ENCODE results near the gene HSD17B2. TPM values are rescaled to one million over a fixed set of nuclear protein-coding genes. Genes with fewer than 3 reads are reported as not detected.

Gene HSD17B2
- total and polyA plus RNA-seq, 2 of the 4 experiments (the other 2 are of a cell fraction), result 0.12 to 0.18 TPM

DNA sequence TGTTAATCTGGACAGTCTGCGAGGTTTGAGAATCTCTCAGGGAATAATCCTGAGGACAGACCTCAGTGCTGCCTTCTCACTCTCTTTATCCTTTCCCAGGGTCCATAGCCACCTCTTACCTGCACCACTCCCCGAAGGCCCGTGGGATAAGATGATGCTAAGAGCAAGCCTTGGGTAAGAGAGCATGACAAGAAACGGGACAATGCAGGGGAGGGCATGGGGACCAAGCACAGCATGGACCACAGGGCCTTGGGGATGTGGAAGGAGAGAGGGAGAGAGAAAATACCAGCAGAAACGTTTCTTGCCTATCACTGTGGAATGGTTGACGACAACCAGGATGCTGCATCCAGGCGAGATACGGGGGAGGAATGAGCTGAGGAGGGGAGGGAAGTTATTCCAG is 15.5 kb upstream of the HSD17B2 start:
- no peaks in the 10 kb centered on the region for H4K20me1 ChIP-seq (ENCODE audit: insufficient read depth, low read length)
- no peak overlapping the region for H3K14ac ChIP-seq (replicated peaks; ENCODE audit: low read depth, low read length)
- no peak overlapping the region for H4K91ac ChIP-seq (ENCODE audit: insufficient read depth, low read depth, low read length)
- no peaks in the 10 kb centered on the region for H3K9me1 ChIP-seq (ENCODE audit: insufficient read depth, low read length)
- no peak overlapping the region for H2AK5ac ChIP-seq (ENCODE audit: low read depth, low read length)
- 43% methylated on average over 6 of the region's 8 CpGs; no CpG with 5 or more reads in 1 of the 2 experiments for WGBS, 2 experiments (ENCODE audit: extremely low coverage in 2 of 2, insufficient read length in 1 of 2)
- POLR2A ChIA-PET (ENCODE audit: unreplicated experiment), result no interaction called here
- no peak overlapping the region for H2AFZ ChIP-seq (replicated peaks; ENCODE audit: low read length, poor library complexity)
- dilution Hi-C loops (cut with HindIII; ENCODE audit: low sequenced_read_pairs, unreplicated experiment), result no loop called here
- H3K9ac ChIP-seq (ENCODE audit: low read depth, low read length), result no peak overlapping the region
- in situ Hi-C loops (cut with MboI; ENCODE audit: low sequenced_read_pairs), result no loop called here
- H3K36me3 ChIP-seq (ENCODE audit: control insufficient read depth, insufficient read depth, low read length), result no peaks in the 10 kb centered on the region
- no peak overlapping the region for H3K4ac ChIP-seq (ENCODE audit: low read depth, low read length)
- no TSS peak for BruUV-seq (replicated peaks)
- ATAC-seq (ENCODE audit: low read depth) (no peak), DNase-seq (no peak)
- no peak overlapping the region for H4K5ac ChIP-seq (ENCODE audit: low read depth, low read length)
- H4K8ac ChIP-seq (ENCODE audit: low read depth in 2 of 2, low read length in 2 of 2), result no peak overlapping the region
- no peak overlapping the region for H2AK9ac ChIP-seq (replicated peaks; ENCODE audit: low read depth, low read length, poor library complexity)
- H3K27me3 ChIP-seq (ENCODE audit: control insufficient read depth, insufficient read depth, low read length), result peaks cover 12% of the 10 kb centered on the region
- no peaks in the 10 kb centered on the region for H3K4me1 ChIP-seq (ENCODE audit: control insufficient read depth, insufficient read depth, low read length)
- CTCF ChIA-PET, result no interaction called here
- intact Hi-C loops (cut with micrococcal nuclease), result no loop called here
- H3K9me3 ChIP-seq (ENCODE audit: control insufficient read depth, insufficient read depth, low read length), result no peaks in the 10 kb centered on the region
- H2BK15ac ChIP-seq (ENCODE audit: low read depth, low read length), result no peak overlapping the region
- no peak overlapping the region for H3K4me3 ChIP-seq (ENCODE audit: insufficient read depth, low read depth, low read length)
- no peak overlapping the region for H3K4me2 ChIP-seq (ENCODE audit: low read depth, low read length)
- no peak overlapping the region for H3K18ac ChIP-seq (ENCODE audit: low read depth, low read length)
- H3K23ac ChIP-seq (ENCODE audit: low read depth, low read length), result no peak overlapping the region
- H3K27ac ChIP-seq (ENCODE audit: insufficient read depth, low read length), result no peak overlapping the region
- no peaks in the 10 kb centered on the region for H3K79me1 ChIP-seq (ENCODE audit: low read depth in 1 of 2, low read length in 2 of 2)
- H2BK20ac ChIP-seq (ENCODE audit: low read depth, low read length), result no peak overlapping the region
- H2BK120ac ChIP-seq (ENCODE audit: low read depth, low read length), result no peak overlapping the region
- TF ChIP-seq RAD21 (IDR thresholded peaks at IDR 0.05; ENCODE audit: low read length), result no peak
- no peak for TF ChIP-seq MAZ (IDR thresholded peaks at IDR 0.05; ENCODE audit: borderline replicate concordance, low read depth, low read length)
- TF ChIP-seq SMC3 (IDR thresholded peaks at IDR 0.05; ENCODE audit: low read depth, low read length), result no peak
- no peak for TF ChIP-seq MAFK (IDR thresholded peaks at IDR 0.05; ENCODE audit: low read depth, low read length)
- TF ChIP-seq POLR2A (IDR thresholded peaks at IDR 0.05; ENCODE audit: low read depth, low read length), result no peak
- TF ChIP-seq RCOR1 (IDR thresholded peaks at IDR 0.05; ENCODE audit: insufficient replicate concordance, low read length), result no peak
- TF ChIP-seq BHLHE40 (IDR thresholded peaks at IDR 0.05; ENCODE audit: low read depth, low read length), result no peak
- no peak for TF ChIP-seq NFE2L2 (IDR thresholded peaks at IDR 0.05; ENCODE audit: low read depth, low read length)
- TF ChIP-seq, protein P1, sequence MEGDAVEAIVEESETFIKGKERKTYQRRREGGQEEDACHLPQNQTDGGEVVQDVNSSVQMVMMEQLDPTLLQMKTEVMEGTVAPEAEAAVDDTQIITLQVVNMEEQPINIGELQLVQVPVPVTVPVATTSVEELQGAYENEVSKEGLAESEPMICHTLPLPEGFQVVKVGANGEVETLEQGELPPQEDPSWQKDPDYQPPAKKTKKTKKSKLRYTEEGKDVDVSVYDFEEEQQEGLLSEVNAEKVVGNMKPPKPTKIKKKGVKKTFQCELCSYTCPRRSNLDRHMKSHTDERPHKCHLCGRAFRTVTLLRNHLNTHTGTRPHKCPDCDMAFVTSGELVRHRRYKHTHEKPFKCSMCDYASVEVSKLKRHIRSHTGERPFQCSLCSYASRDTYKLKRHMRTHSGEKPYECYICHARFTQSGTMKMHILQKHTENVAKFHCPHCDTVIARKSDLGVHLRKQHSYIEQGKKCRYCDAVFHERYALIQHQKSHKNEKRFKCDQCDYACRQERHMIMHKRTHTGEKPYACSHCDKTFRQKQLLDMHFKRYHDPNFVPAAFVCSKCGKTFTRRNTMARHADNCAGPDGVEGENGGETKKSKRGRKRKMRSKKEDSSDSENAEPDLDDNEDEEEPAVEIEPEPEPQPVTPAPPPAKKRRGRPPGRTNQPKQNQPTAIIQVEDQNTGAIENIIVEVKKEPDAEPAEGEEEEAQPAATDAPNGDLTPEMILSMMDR (conservative IDR thresholded peaks at IDR 0.05; ENCODE audit: low read depth, low read length), result no peak
- no peak for TF ChIP-seq MXI1 (IDR thresholded peaks at IDR 0.05; ENCODE audit: borderline replicate concordance, low read depth, low read length)
- TF ChIP-seq, protein P2, sequence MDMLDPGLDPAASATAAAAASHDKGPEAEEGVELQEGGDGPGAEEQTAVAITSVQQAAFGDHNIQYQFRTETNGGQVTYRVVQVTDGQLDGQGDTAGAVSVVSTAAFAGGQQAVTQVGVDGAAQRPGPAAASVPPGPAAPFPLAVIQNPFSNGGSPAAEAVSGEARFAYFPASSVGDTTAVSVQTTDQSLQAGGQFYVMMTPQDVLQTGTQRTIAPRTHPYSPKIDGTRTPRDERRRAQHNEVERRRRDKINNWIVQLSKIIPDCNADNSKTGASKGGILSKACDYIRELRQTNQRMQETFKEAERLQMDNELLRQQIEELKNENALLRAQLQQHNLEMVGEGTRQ (IDR thresholded peaks at IDR 0.05; ENCODE audit: low read depth, low read length), result no peak
- TF ChIP-seq CEBPB (IDR thresholded peaks at IDR 0.05; ENCODE audit: low read depth, low read length), result no peak
- no peak for TF ChIP-seq RFX5 (IDR thresholded peaks at IDR 0.05; ENCODE audit: low read depth, low read length)
- TF ChIP-seq, protein P3, sequence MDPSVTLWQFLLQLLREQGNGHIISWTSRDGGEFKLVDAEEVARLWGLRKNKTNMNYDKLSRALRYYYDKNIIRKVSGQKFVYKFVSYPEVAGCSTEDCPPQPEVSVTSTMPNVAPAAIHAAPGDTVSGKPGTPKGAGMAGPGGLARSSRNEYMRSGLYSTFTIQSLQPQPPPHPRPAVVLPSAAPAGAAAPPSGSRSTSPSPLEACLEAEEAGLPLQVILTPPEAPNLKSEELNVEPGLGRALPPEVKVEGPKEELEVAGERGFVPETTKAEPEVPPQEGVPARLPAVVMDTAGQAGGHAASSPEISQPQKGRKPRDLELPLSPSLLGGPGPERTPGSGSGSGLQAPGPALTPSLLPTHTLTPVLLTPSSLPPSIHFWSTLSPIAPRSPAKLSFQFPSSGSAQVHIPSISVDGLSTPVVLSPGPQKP (IDR thresholded peaks at IDR 0.05; ENCODE audit: borderline replicate concordance, low read depth, low read length), result no peak
- TF ChIP-seq CHD1 (IDR thresholded peaks at IDR 0.05; ENCODE audit: low read depth, low read length), result no peak
- H3K56ac ChIP-seq (ENCODE audit: extremely low read depth, insufficient read depth, low read length), result no peak overlapping the region
- no peak overlapping the region for H2BK5ac ChIP-seq (ENCODE audit: low read depth, low read length, poor library complexity, severe bottlenecking)

Data from IMR-90 (cell line).